Measurements from ENCODE around the gene ENTPD8. TPM values are rescaled to one million over a fixed set of nuclear protein-coding genes. Genes with fewer than 3 reads are reported as not detected.
A peak's percentile ranks its signal among the peaks of the same experiment; 100 is the strongest.

ENTPD8 gene
- total and polyA plus RNA-seq, 2 of the 4 experiments (the other 2 are of a cell fraction): 0.07 TPM; not detected in 1

- intact Hi-C loops (cut with micrococcal nuclease) (loop anchor here (2.0 kb wide), 1 partner anchor 105 kb away; no protein-coding TSS in a partner anchor), dilution Hi-C loops (cut with HindIII; ENCODE audit: low sequenced_read_pairs, unreplicated experiment) (no loop called here), in situ Hi-C loops (cut with MboI; ENCODE audit: low sequenced_read_pairs) (no loop called here)
- Histone ChIP-seq H2BK5ac (ENCODE audit: low read depth, low read length, poor library complexity, severe bottlenecking) (no peak overlapping the region), H3K4me2 (ENCODE audit: low read depth, low read length) (no peak overlapping the region), H2AFZ (replicated peaks; ENCODE audit: low read length, poor library complexity) (no peak overlapping the region), H4K20me1 (ENCODE audit: insufficient read depth, low read length) (no peaks in the 10 kb centered on the region), H2BK20ac (ENCODE audit: low read depth, low read length) (no peak overlapping the region), H3K4ac (ENCODE audit: low read depth, low read length) (no peak overlapping the region), H3K4me3 (ENCODE audit: insufficient read depth, low read depth, low read length) (no peak overlapping the region), H4K91ac (ENCODE audit: insufficient read depth, low read depth, low read length) (no peak overlapping the region), H3K9me3 (ENCODE audit: control insufficient read depth, insufficient read depth, low read length) (no peaks in the 10 kb centered on the region), H3K27ac (ENCODE audit: insufficient read depth, low read length) (no peak overlapping the region), H2AK9ac (replicated peaks; ENCODE audit: low read depth, low read length, poor library complexity) (no peak overlapping the region), H2AK5ac (ENCODE audit: low read depth, low read length) (no peak overlapping the region), H3K14ac (replicated peaks; ENCODE audit: low read depth, low read length) (no peak overlapping the region), H3K9ac (ENCODE audit: low read depth, low read length) (no peak overlapping the region), H3K4me1 (ENCODE audit: control insufficient read depth, insufficient read depth, low read length) (peaks cover 8% of the 10 kb centered on the region; the same call in 1 of the 2 replicates), H4K5ac (ENCODE audit: low read depth, low read length) (no peak overlapping the region), H2BK15ac (ENCODE audit: low read depth, low read length) (no peak overlapping the region), H3K56ac (ENCODE audit: extremely low read depth, insufficient read depth, low read length) (no peak overlapping the region), H3K18ac (ENCODE audit: low read depth, low read length) (no peak overlapping the region), H3K36me3 (ENCODE audit: control insufficient read depth, insufficient read depth, low read length) (no peaks in the 10 kb centered on the region), H3K27me3 (ENCODE audit: control insufficient read depth, insufficient read depth, low read length) (no peaks in the 10 kb centered on the region), H4K8ac (ENCODE audit: low read depth in 2 of 2, low read length in 2 of 2) (no peak overlapping the region), H3K23ac (ENCODE audit: low read depth, low read length) (no peak overlapping the region), H3K79me1 (ENCODE audit: low read depth in 1 of 2, low read length in 2 of 2) (peaks cover 0 to 4% of the 10 kb centered on the region in 2 experiments; a peak in 2 of 4 replicates), H3K9me1 (ENCODE audit: insufficient read depth, low read length) (no peaks in the 10 kb centered on the region), H2BK120ac (ENCODE audit: low read depth, low read length) (no peak overlapping the region)
- DNase-seq (peak; percentile 10), ATAC-seq (ENCODE audit: low read depth) (no peak)
- ChIA-PET CTCF (interaction anchor here (0.6 kb wide), 1 partner anchor 39 kb away, joined by 3 read pairs; no protein-coding TSS in a partner anchor), POLR2A (ENCODE audit: unreplicated experiment) (no interaction called here)
- WGBS, 2 experiments (ENCODE audit: extremely low coverage in 2 of 2, insufficient read length in 1 of 2): 100% methylated on average over 6 of the region's 11 CpGs; no CpG with 5 or more reads in 1 of the 2 experiments
- TF ChIP-seq NFE2L2 (IDR thresholded peaks at IDR 0.05; ENCODE audit: low read depth, low read length) (no peak), SMC3 (IDR thresholded peaks at IDR 0.05; ENCODE audit: low read depth, low read length) (no peak), RAD21 (IDR thresholded peaks at IDR 0.05; ENCODE audit: low read length) (no peak), RCOR1 (IDR thresholded peaks at IDR 0.05; ENCODE audit: insufficient replicate concordance, low read length) (no peak), POLR2A (IDR thresholded peaks at IDR 0.05; ENCODE audit: low read depth, low read length) (no peak), MAZ (IDR thresholded peaks at IDR 0.05; ENCODE audit: borderline replicate concordance, low read depth, low read length) (no peak), CTCF (conservative IDR thresholded peaks at IDR 0.05; ENCODE audit: low read depth, low read length) (no peak), MAFK (IDR thresholded peaks at IDR 0.05; ENCODE audit: low read depth, low read length) (no peak), RFX5 (IDR thresholded peaks at IDR 0.05; ENCODE audit: low read depth, low read length) (no peak), CEBPB (IDR thresholded peaks at IDR 0.05; ENCODE audit: low read depth, low read length) (no peak), ELK1 (IDR thresholded peaks at IDR 0.05; ENCODE audit: borderline replicate concordance, low read depth, low read length) (no peak), USF2 (IDR thresholded peaks at IDR 0.05; ENCODE audit: low read depth, low read length) (no peak)
- BruUV-seq (replicated peaks): no TSS peak
Observed at GRCh38 chr9:137405677-137406081, 35.5 kb downstream of the ENTPD8 start.

All from IMR-90 (cell line).